HL-60 (cell line): ENCODE data around the gene ITSN1.

ENCODE experiments used
- DNase-seq, 2 experiments: peaks; one replicate each; pipeline ENCODE4 v3.0.0-alpha.2; 2010 to 2020; ENCODE audit warnings: low read depth in 1 of 2, low spot score in 1 of 2
- H3K27ac ChIP-seq: fragments of 250-450 bp; sonication (Bioruptor Pico); replicated peaks from 2 replicates; pipeline ENCODE4 v1.5.1; 2020; ENCODE audit warnings: mild to moderate bottlenecking, moderate library complexity
- H3K27me3 ChIP-seq: fragments of 250-450 bp; sonication (Bioruptor Pico); 2 replicates; pipeline ENCODE4 v1.5.1; 2021; ENCODE audit warnings: mild to moderate bottlenecking, moderate library complexity; ENCODE audit not compliant: insufficient read depth, poor library complexity, severe bottlenecking
- H3K4me3 ChIP-seq: replicated peaks from 2 replicates; pipeline ENCODE4 v1.5.1; 2011; ENCODE audit warnings: mild to moderate bottlenecking, control low read depth, low read length; ENCODE audit not compliant: insufficient read depth
- CTCF ChIP-seq: IDR thresholded peaks from one replicate; pipeline ENCODE4 v1.5.1; 2011; ENCODE audit warnings: low read length, control low read depth, inconsistent platforms; ENCODE audit not compliant: insufficient read depth
- GABPA ChIP-seq: IDR thresholded peaks from 2 replicates; pipeline ENCODE4 v1.6.1; 2012; ENCODE audit warnings: low read depth
- POLR2AphosphoS5 ChIP-seq: IDR thresholded peaks from 2 replicates; pipeline ENCODE4 v1.6.1; 2012; ENCODE audit warnings: low read depth
- SPI1 ChIP-seq: IDR thresholded peaks from 2 replicates; pipeline ENCODE4 v1.6.1; 2012; ENCODE audit warnings: low read depth, mild to moderate bottlenecking, borderline replicate concordance
- TF ChIP-seq, protein P1 (sequence below): IDR thresholded peaks from 2 replicates; pipeline ENCODE4 v1.6.1; 2012; ENCODE audit warnings: low read depth; ENCODE audit not compliant: insufficient replicate concordance

The ITSN1 gene

DNA sequence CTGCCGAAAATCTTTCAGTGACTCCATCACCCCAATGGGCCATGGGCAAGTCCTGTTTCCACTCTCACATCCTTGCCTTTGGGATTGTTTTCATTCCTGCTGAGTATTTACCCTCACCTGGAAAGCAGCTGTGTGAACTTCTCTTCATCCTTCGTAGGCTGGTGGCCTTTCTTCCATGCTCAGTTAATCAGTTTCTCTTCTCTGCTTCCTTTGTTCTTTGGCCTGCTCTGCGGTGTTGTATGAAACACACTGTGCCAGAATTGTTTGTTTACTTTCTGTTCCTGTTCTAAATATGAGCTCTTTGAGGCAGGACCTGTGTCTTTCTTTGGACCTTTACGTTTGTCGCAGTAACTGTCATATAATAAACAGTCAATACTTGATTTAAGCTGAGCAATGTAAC is 48.6 kb downstream of the ITSN1 start:
- Histone ChIP-seq H3K4me3 (no peak overlapping the region), H3K27me3 (no peaks in the 10 kb centered on the region), H3K27ac (no peak overlapping the region)
- DNase-seq: no peak
- TF ChIP-seq, protein P1, sequence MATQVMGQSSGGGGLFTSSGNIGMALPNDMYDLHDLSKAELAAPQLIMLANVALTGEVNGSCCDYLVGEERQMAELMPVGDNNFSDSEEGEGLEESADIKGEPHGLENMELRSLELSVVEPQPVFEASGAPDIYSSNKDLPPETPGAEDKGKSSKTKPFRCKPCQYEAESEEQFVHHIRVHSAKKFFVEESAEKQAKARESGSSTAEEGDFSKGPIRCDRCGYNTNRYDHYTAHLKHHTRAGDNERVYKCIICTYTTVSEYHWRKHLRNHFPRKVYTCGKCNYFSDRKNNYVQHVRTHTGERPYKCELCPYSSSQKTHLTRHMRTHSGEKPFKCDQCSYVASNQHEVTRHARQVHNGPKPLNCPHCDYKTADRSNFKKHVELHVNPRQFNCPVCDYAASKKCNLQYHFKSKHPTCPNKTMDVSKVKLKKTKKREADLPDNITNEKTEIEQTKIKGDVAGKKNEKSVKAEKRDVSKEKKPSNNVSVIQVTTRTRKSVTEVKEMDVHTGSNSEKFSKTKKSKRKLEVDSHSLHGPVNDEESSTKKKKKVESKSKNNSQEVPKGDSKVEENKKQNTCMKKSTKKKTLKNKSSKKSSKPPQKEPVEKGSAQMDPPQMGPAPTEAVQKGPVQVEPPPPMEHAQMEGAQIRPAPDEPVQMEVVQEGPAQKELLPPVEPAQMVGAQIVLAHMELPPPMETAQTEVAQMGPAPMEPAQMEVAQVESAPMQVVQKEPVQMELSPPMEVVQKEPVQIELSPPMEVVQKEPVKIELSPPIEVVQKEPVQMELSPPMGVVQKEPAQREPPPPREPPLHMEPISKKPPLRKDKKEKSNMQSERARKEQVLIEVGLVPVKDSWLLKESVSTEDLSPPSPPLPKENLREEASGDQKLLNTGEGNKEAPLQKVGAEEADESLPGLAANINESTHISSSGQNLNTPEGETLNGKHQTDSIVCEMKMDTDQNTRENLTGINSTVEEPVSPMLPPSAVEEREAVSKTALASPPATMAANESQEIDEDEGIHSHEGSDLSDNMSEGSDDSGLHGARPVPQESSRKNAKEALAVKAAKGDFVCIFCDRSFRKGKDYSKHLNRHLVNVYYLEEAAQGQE: no peak

GRCh38 chr21:33691945-33692603 is 49.8 kb downstream of the ITSN1 start:
- DNase-seq: no peak
- TF ChIP-seq SPI1 (no peak), GABPA (no peak), POLR2AphosphoS5 (no peak), CTCF (no peak)
- TF ChIP-seq, protein P1: no peak
- no peak overlapping the region for H3K4me3 ChIP-seq
- no peaks in the 10 kb centered on the region for H3K27me3 ChIP-seq
- H3K27ac ChIP-seq: no peak overlapping the region

GRCh38 chr21:33695813-33696212 is 53.5 kb downstream of the ITSN1 start:
- no peak overlapping the region for H3K4me3 ChIP-seq
- no peak for DNase-seq
- TF ChIP-seq POLR2AphosphoS5: no peak
- TF ChIP-seq, protein P1: no peak
- TF ChIP-seq SPI1: no peak
- TF ChIP-seq CTCF: no peak
- TF ChIP-seq GABPA: no peak

DNA sequence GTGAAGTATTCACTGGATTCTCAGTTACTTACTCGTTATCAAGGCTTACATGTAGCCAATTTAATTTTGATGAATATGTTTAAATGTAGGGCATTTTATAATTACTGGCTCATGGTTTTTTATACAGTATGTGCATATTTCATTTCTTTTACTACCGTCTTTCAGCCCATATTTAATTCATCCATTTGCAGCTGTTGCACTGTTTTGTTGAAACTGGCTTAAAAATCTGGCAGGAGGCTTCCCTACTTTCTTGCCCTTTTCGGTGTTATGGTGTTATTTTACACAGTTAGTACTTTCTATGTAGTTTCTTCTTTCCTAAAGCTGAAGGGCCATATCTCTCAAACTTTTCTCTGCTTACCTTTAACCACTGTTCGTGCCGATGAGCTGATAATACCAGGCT is 54.2 kb downstream of the ITSN1 start:
- no peaks in the 10 kb centered on the region for H3K27me3 ChIP-seq
- H3K4me3 ChIP-seq: no peak overlapping the region
- DNase-seq: no peak
- H3K27ac ChIP-seq: no peak overlapping the region
- TF ChIP-seq POLR2AphosphoS5 (no peak), GABPA (no peak), SPI1 (no peak), CTCF (no peak)
- TF ChIP-seq, protein P1: no peak

More at GRCh38 chr21:33695813-33696212, 53.5 kb downstream of the ITSN1 start:
- Histone ChIP-seq H3K27me3 (no peaks in the 10 kb centered on the region), H3K27ac (no peak overlapping the region)
